Gastrocnemius medialis (tissue), 4 donors: ENCODE data around the gene SYCE3. TPM values are rescaled to one million over a fixed set of nuclear protein-coding genes. Genes with fewer than 3 reads are reported as not detected.
A peak's percentile ranks its signal among the peaks of the same experiment; 100 is the strongest.
"Not testable (repeated sequence)": the region's sequence is repeated elsewhere in the genome, so short reads cannot be mapped to it uniquely, and the experiment has no call there.

Experiments
- ATAC-seq, 2 donors: fragments of 150-250 bp; one replicate each; pipeline ENCODE4 v1.9.1; 2016
- DNase-seq, 2 donors: peaks; one replicate each; pipeline ENCODE4 v3.0.0-alpha.2; 2019
- H3K27ac ChIP-seq, 4 donors: fragments of 200-600 bp; sonication (generic); 1 replicate in 1 of 4; 2 replicates in 3 of 4; pipeline ENCODE4 v1.5.1; 2016 to 2018; ENCODE audit warnings: mild to moderate bottlenecking in 2 of 4, moderate library complexity in 1 of 4
- H3K27me3 ChIP-seq, 3 donors: fragments of 200-600 bp; sonication (generic) in 2 of 3; 1 replicate in 1 of 3; 2 replicates in 2 of 3; pipeline versions ENCODE4 v1.5.1 to v1.6.0; 2016 to 2019; ENCODE audit warnings: mild to moderate bottlenecking in 1 of 3, moderate library complexity in 1 of 3
- H3K36me3 ChIP-seq, 2 donors: fragments of 200-600 bp; sonication (generic) in 1 of 2; one replicate each; pipeline ENCODE4 v1.5.1; 2017 to 2018
- H3K4me1 ChIP-seq, 2 donors: fragments of 200-600 bp; sonication (generic) in 1 of 2; one replicate each; pipeline ENCODE4 v1.5.1; 2016 to 2017; ENCODE audit warnings: mild to moderate bottlenecking in 2 of 2
- H3K4me3 ChIP-seq, 4 donors: fragments of 200-600 bp; sonication (generic) in 3 of 4; 1 replicate in 1 of 4; 2 replicates in 3 of 4; pipeline ENCODE4 v1.5.1; 2016 to 2019; ENCODE audit warnings: mild to moderate bottlenecking in 2 of 4
- H3K9me3 ChIP-seq, 3 donors: fragments of 200-600 bp; sonication (generic) in 2 of 3; 1 replicate in 1 of 3; 2 replicates in 2 of 3; pipeline ENCODE4 v1.5.1; 2016 to 2019
- CTCF ChIP-seq, 5 experiments: fragments of 450-650 bp in 3 of 5; fragments of 200-600 bp in 2 of 5; sonication (generic) in 2 of 5; IDR thresholded peaks in 4 of 5; conservative IDR thresholded peaks in 1 of 5; 1 replicate in 4 of 5; 2 replicates in 1 of 5; pipeline ENCODE4 v1.5.1; 2016 to 2019; ENCODE audit warnings: antibody characterized with exemption in 5 of 5, mild to moderate bottlenecking in 3 of 5, moderate library complexity in 3 of 5
- POLR2A ChIP-seq, 2 donors: fragments of 450-650 bp; IDR thresholded peaks; one replicate each; pipeline ENCODE4 v1.6.1; 2017; ENCODE audit warnings: antibody characterized with exemption in 2 of 2, mild to moderate bottlenecking in 2 of 2, moderate library complexity in 2 of 2
- in situ Hi-C, 4 donors: fragments of 200-750 bp; cut with MboI; loops; one replicate each; pipeline versions ENCODE4 v1.15.0 to v1.8.0; 2017; ENCODE audit warnings: low sequenced_read_pairs in 4 of 4
- intact Hi-C: fragments of 100-400 bp; cut with DNase I; formaldehyde crosslinking; loops from one replicate; pipeline ENCODE4 v1.15.1; 2023; ENCODE audit warnings: low total_unique reads
- total RNA-seq, 4 donors: library from RNA; depleted of rRNA; stranded (reverse); fragments of >200 nt; gene quantifications; one replicate each; pipeline versions ENCODE4 v1.1.0 to v1.2.3, GENCODE V29; 2016

The SYCE3 gene
- total RNA-seq, 4 donors from 2014 or later, result not detected

- in situ Hi-C loops (no loop called here), intact Hi-C loops (no loop called here)
- Histone ChIP-seq H3K9me3 (no peaks in the 10 kb centered on the region), H3K27ac (no peak overlapping the region), H3K4me1 (peaks cover 4 to 11% of the 10 kb centered on the region in 2 donors), H3K4me3 (no peak overlapping the region), H3K36me3 (no peaks in the 10 kb centered on the region), H3K27me3 (peaks cover 30 to 32% (median 30%) of the 10 kb centered on the region in 3 donors)
- DNase-seq (no peak), ATAC-seq (no peak)
- TF ChIP-seq CTCF (IDR thresholded peaks at IDR 0.05 in 4 of 5, conservative IDR thresholded peaks at IDR 0.05 in 1 of 5) (no peak), POLR2A (IDR thresholded peaks at IDR 0.05) (no peak)
Measured at GRCh38 chr22:50536226-50536625, 26.5 kb downstream of the SYCE3 start.

GRCh38 chr22:50535113-50535512 is 27.6 kb downstream of the SYCE3 start:
- TF ChIP-seq CTCF (IDR thresholded peaks at IDR 0.05 in 4 of 5, conservative IDR thresholded peaks at IDR 0.05 in 1 of 5) (no peak), POLR2A (IDR thresholded peaks at IDR 0.05) (no peak)
- H3K4me1 ChIP-seq, result peaks cover 11 to 12% of the 10 kb centered on the region in 2 donors
- intact Hi-C loops (no loop called here), in situ Hi-C loops (no loop called here)
- ATAC-seq (no peak), DNase-seq (no peak)
- peaks cover 41 to 43% (median 42%) of the 10 kb centered on the region in 3 donors for H3K27me3 ChIP-seq
- H3K4me3 ChIP-seq, result no peak overlapping the region
- H3K36me3 ChIP-seq, result no peaks in the 10 kb centered on the region
- no peaks in the 10 kb centered on the region for H3K9me3 ChIP-seq
- no peak overlapping the region for H3K27ac ChIP-seq

- H3K4me3 ChIP-seq, in situ Hi-C loops, H3K36me3 ChIP-seq, H3K27ac ChIP-seq, DNase-seq, intact Hi-C loops, H3K9me3 ChIP-seq, ATAC-seq: not testable (repeated sequence)
- peaks cover 8 to 12% of the 10 kb centered on the region in 2 donors for H3K4me1 ChIP-seq
- peaks cover 47 to 54% (median 50%) of the 10 kb centered on the region in 3 donors for H3K27me3 ChIP-seq
- peak; percentile 16 to 30 for TF ChIP-seq POLR2A (IDR thresholded peaks at IDR 0.05)
Measured at GRCh38 chr22:50533856-50534711, 28.6 kb downstream of the SYCE3 start.

GRCh38 chr22:50532824-50533796 is 29.6 kb downstream of the SYCE3 start:
- peaks cover 47 to 58% (median 57%) of the 10 kb centered on the region in 3 donors for H3K27me3 ChIP-seq
- peak overlapping the region in 2 of 4 donors; percentile 52 to 59 for H3K4me3 ChIP-seq
- TF ChIP-seq POLR2A (IDR thresholded peaks at IDR 0.05), result no peak
- TF ChIP-seq CTCF (IDR thresholded peaks at IDR 0.05 in 4 of 5, conservative IDR thresholded peaks at IDR 0.05 in 1 of 5), result no peak
- H3K36me3 ChIP-seq, result no peaks in the 10 kb centered on the region
- in situ Hi-C loops (no loop called here), intact Hi-C loops (no loop called here)
- ATAC-seq (no peak), DNase-seq (no peak)
- H3K4me1 ChIP-seq, result peaks cover 7 to 12% of the 10 kb centered on the region in 2 donors
- H3K9me3 ChIP-seq, result no peaks in the 10 kb centered on the region
- H3K27ac ChIP-seq, result peak overlapping the region; percentile 79 to 86 (median 82)
